Trophoblast cell (in vitro differentiated cells and primary cell): ENCODE measurements around the gene MRPL17.
"Not testable (repeated sequence)": the region's sequence is repeated elsewhere in the genome, so short reads cannot be mapped to it uniquely, and the experiment has no call there.

ENCODE experiments used
- DNase-seq, 2 donors: peaks; one replicate each; pipeline ENCODE4 v3.0.0-alpha.2; 2016
- H2AFZ ChIP-seq: 2 replicates; pipeline ENCODE4 v1.6.1; 2013; ENCODE audit warnings: low read length, moderate library complexity, mild to moderate bottlenecking; ENCODE audit not compliant: insufficient read depth, poor library complexity
- H2AK5ac ChIP-seq: 2 replicates; pipeline ENCODE4 v1.6.1; 2013; ENCODE audit warnings: mild to moderate bottlenecking, low read length
- H2BK120ac ChIP-seq: 2 replicates; pipeline ENCODE4 v1.6.1; 2013; ENCODE audit warnings: low read length, mild to moderate bottlenecking, moderate library complexity; ENCODE audit not compliant: insufficient read depth, poor library complexity
- H2BK12ac ChIP-seq: 2 replicates; pipeline ENCODE4 v1.6.1; 2013; ENCODE audit warnings: mild to moderate bottlenecking, low read length, moderate library complexity
- H2BK5ac ChIP-seq: 2 replicates; pipeline ENCODE4 v1.6.1; 2013; ENCODE audit warnings: low read length, low read depth, moderate library complexity, mild to moderate bottlenecking; ENCODE audit not compliant: poor library complexity
- H3K14ac ChIP-seq: 2 replicates; pipeline ENCODE4 v1.6.1; 2013; ENCODE audit warnings: mild to moderate bottlenecking, low read length
- H3K18ac ChIP-seq: 2 replicates; pipeline ENCODE4 v1.6.1; 2013; ENCODE audit warnings: mild to moderate bottlenecking, low read length
- H3K23ac ChIP-seq: 2 replicates; pipeline ENCODE4 v1.6.1; 2013; ENCODE audit warnings: low read length
- H3K27ac ChIP-seq: 2 replicates; pipeline ENCODE4 v1.5.1; 2013; ENCODE audit warnings: low read depth, mild to moderate bottlenecking, inconsistent platforms, low read length, moderate library complexity
- H3K27me3 ChIP-seq: 2 replicates; pipeline ENCODE4 v1.6.1; 2013; ENCODE audit warnings: inconsistent platforms, mild to moderate bottlenecking, low read length, moderate library complexity; ENCODE audit not compliant: insufficient read depth
- H3K36me3 ChIP-seq, 2 experiments: 1 replicate in 1 of 2; 2 replicates in 1 of 2; pipeline ENCODE4 v1.6.1; 2013; ENCODE audit warnings: low read length in 2 of 2, mild to moderate bottlenecking in 2 of 2, moderate library complexity in 1 of 2; ENCODE audit not compliant: insufficient read depth in 2 of 2, control insufficient read depth in 1 of 2
- H3K4ac ChIP-seq: 2 replicates; pipeline ENCODE4 v1.6.1; 2013; ENCODE audit warnings: low read depth, mild to moderate bottlenecking, low read length, moderate library complexity
- H3K4me1 ChIP-seq, 2 experiments: 1 replicate in 1 of 2; 2 replicates in 1 of 2; pipeline ENCODE4 v1.6.1; 2013; ENCODE audit warnings: low read length in 2 of 2, mild to moderate bottlenecking in 2 of 2, moderate library complexity in 1 of 2; ENCODE audit not compliant: insufficient read depth in 2 of 2, control insufficient read depth in 1 of 2
- H3K4me2 ChIP-seq: 2 replicates; pipeline ENCODE4 v1.6.1; 2013; ENCODE audit warnings: inconsistent platforms, mild to moderate bottlenecking, low read length, moderate library complexity
- H3K4me3 ChIP-seq: 2 replicates; pipeline ENCODE4 v1.5.1; 2013; ENCODE audit warnings: mild to moderate bottlenecking, low read depth, low read length, inconsistent platforms
- H3K79me1 ChIP-seq: one replicate; pipeline ENCODE4 v1.6.1; 2013; ENCODE audit warnings: low read length
- H3K79me2 ChIP-seq: 2 replicates; pipeline ENCODE4 v1.6.1; 2013; ENCODE audit warnings: low read length, mild to moderate bottlenecking; ENCODE audit not compliant: control insufficient read depth, insufficient read depth, poor library complexity
- H3K9ac ChIP-seq: 2 replicates; pipeline ENCODE4 v1.6.1; 2013; ENCODE audit warnings: mild to moderate bottlenecking, low read length
- H3K9me3 ChIP-seq: 2 replicates; pipeline ENCODE4 v1.6.1; 2013; ENCODE audit warnings: low read depth, mild to moderate bottlenecking, control low read depth, inconsistent platforms, low read length; ENCODE audit not compliant: insufficient read depth
- H4K12ac ChIP-seq: 2 replicates; pipeline ENCODE4 v1.6.1; 2013; ENCODE audit warnings: low read depth, mild to moderate bottlenecking, low read length, moderate library complexity
- H4K8ac ChIP-seq: 2 replicates; pipeline ENCODE4 v1.6.1; 2013; ENCODE audit warnings: low read depth, mild to moderate bottlenecking, low read length, moderate library complexity
- H4K91ac ChIP-seq: one replicate; pipeline ENCODE4 v1.6.1; 2013; ENCODE audit warnings: low read depth, mild to moderate bottlenecking, low read length, moderate library complexity
- WGBS: extraction: QIAGEN DNeasy Blood & Tissue Kit; methylation state at CpG from one replicate; pipeline ENCODE4 v1.1.7; 2013; ENCODE audit warnings: missing lambda C conversion rate; ENCODE audit not compliant: insufficient read length, insufficient coverage; ENCODE audit errors: extremely low coverage; 5-methylcytosine and 5-hydroxymethylcytosine counted together

The MRPL17 gene

DNA sequence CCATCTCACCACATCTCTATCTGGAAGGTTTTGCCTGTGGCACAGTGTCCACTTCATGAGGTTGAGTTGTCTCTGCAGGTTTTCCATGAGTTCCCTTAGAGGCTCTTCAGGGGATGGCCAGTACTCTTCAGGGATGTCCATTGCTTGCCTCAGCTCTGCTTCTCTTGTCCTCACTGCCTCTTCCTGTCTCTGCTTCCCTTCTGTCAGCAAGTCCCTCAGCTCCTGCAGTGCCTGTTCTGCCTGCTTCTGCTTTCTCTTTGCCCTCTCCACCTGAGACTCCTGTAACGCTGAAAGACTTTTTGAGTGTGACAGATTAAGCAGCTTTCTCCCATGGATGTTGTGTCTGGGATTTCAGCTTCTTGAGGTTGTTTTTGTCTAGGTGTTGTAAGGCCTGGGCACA, 38.2 kb upstream of the MRPL17 start:
- no CpG with 5 or more reads among the region's 1 CpG for WGBS

DNA sequence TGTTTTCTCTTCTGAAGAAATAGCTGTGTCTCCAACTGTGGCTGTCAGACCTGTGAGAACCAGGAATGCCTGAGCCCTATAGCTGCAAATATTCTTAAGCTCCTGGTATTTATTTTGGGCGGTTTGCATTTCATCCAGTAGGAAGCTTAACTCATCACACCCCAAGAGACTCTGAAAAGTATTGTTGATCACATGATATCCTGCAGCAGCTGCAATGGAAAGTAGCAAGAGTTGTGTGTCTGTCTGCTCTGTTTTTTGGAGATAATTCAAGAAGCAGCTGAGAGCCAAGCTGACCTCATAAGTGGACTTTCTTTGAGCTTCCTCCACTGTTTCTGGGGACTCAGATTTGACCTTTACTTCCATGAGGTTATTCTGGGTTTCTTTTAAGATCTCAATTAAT, 36.4 kb upstream of the MRPL17 start:
- Histone ChIP-seq H3K27ac (no peak overlapping the region), H3K4me1 (no peaks in the 10 kb centered on the region), H3K4me3 (no peak overlapping the region), H3K36me3 (no peaks in the 10 kb centered on the region), H2AK5ac (no peak overlapping the region), H3K79me2 (no peaks in the 10 kb centered on the region), H3K18ac (no peak overlapping the region), H2AFZ (no peak overlapping the region), H3K9me3 (peaks cover 2% of the 10 kb centered on the region), H4K8ac (no peak overlapping the region), H4K12ac (no peak overlapping the region), H3K4me2 (no peak overlapping the region), H3K79me1 (no peaks in the 10 kb centered on the region), H3K23ac (no peak overlapping the region), H4K91ac (no peak overlapping the region), H3K9ac (no peak overlapping the region), H3K4ac (no peak overlapping the region), H2BK12ac (no peak overlapping the region), H3K27me3 (no peaks in the 10 kb centered on the region), H2BK120ac (no peak overlapping the region), H2BK5ac (no peak overlapping the region), H3K14ac (no peak overlapping the region)
- DNase-seq, result no peak
- no CpG with 5 or more reads among the region's 1 CpG for WGBS

More for the DNA sequence above, 38.2 kb upstream of the MRPL17 start:
- Histone ChIP-seq H3K4ac (no peak overlapping the region), H3K4me1 (no peaks in the 10 kb centered on the region), H4K12ac (no peak overlapping the region), H3K79me2 (no peaks in the 10 kb centered on the region), H3K23ac (no peak overlapping the region), H3K9me3 (peaks cover 2% of the 10 kb centered on the region), H3K18ac (no peak overlapping the region), H2AK5ac (no peak overlapping the region), H4K8ac (no peak overlapping the region), H3K14ac (no peak overlapping the region), H3K36me3 (no peaks in the 10 kb centered on the region), H2BK120ac (no peak overlapping the region), H3K4me2 (no peak overlapping the region), H3K27ac (no peak overlapping the region), H4K91ac (no peak overlapping the region), H2BK12ac (no peak overlapping the region), H3K79me1 (no peaks in the 10 kb centered on the region), H3K9ac (no peak overlapping the region), H2AFZ (no peak overlapping the region), H3K4me3 (no peak overlapping the region), H2BK5ac (no peak overlapping the region), H3K27me3 (no peaks in the 10 kb centered on the region)
- no peak for DNase-seq

DNA sequence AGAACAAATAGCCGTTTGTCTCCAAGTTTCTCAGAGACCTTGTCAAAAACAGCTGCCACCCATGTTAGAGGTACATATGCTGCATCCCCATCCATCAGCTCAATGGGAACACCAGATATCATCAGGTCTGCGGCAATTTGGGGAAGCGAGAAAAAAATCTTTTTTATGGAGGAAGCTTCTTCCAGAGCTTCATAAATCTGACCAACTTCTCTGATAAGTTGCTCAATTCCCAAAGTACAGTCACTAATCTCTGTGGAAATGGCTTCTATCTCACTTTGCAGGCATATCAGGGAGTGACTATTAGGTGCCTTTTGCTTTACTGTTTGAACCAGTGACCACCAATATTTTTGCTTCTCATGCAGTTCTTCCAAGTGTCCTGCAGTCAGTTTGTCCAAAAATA, 34.3 kb upstream of the MRPL17 start:
- Histone ChIP-seq H3K79me2 (no peaks in the 10 kb centered on the region), H2BK5ac (no peak overlapping the region), H3K18ac (no peak overlapping the region), H4K91ac (no peak overlapping the region), H3K4ac (no peak overlapping the region), H3K36me3 (no peaks in the 10 kb centered on the region), H2AK5ac (no peak overlapping the region), H3K9ac (no peak overlapping the region), H3K9me3 (peaks cover 2% of the 10 kb centered on the region), H4K8ac (no peak overlapping the region), H3K4me1 (no peaks in the 10 kb centered on the region), H4K12ac (no peak overlapping the region), H3K27ac (no peak overlapping the region), H2AFZ (no peak overlapping the region), H3K4me3 (no peak overlapping the region), H2BK120ac (no peak overlapping the region), H3K27me3 (no peaks in the 10 kb centered on the region), H3K23ac (no peak overlapping the region), H3K4me2 (no peak overlapping the region), H3K14ac (no peak overlapping the region), H3K79me1 (no peaks in the 10 kb centered on the region), H2BK12ac (no peak overlapping the region)
- WGBS, result no CpG with 5 or more reads among the region's 3 CpGs
- DNase-seq, result no peak

DNA sequence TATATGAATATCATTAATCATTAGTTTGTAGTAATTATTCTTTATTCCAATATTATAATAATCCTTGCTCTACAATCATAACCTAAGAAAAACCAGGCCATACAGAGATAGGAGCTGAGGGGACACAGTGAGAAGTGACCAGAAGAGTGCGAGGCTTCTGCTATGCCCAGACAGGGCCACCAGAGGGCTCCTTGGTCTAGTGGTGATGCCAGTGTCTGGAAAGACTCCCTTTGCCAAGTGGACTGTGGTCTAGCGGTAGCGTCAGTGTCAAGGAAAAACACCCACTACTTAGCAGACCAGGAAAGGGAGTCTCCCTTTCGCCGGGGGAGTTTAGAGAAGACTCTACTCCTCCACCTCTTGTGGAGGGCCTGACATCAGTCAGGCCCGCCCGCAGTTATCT, 28.4 kb upstream of the MRPL17 start:
- not testable (repeated sequence) for H3K18ac ChIP-seq, H3K27me3 ChIP-seq, H4K8ac ChIP-seq, H3K4me3 ChIP-seq, H3K36me3 ChIP-seq, H3K79me2 ChIP-seq, H3K23ac ChIP-seq, H3K79me1 ChIP-seq, H3K27ac ChIP-seq, H2BK12ac ChIP-seq, H3K14ac ChIP-seq, H2BK120ac ChIP-seq, H3K9me3 ChIP-seq, H4K91ac ChIP-seq, H2BK5ac ChIP-seq, H3K4me2 ChIP-seq, H3K9ac ChIP-seq, H4K12ac ChIP-seq, H3K4me1 ChIP-seq, H3K4ac ChIP-seq, H2AFZ ChIP-seq, H2AK5ac ChIP-seq
- WGBS, result no CpG with 5 or more reads among the region's 7 CpGs
- DNase-seq, result peak in 1 of 2 donors; percentile 47
